Measurements from ENCODE around the gene ADO. TPM values are rescaled to one million over a fixed set of nuclear protein-coding genes. Genes with fewer than 3 reads are reported as not detected.

ADO gene
- 17.0 to 23.3 TPM (median 21.3 TPM) in 5 replicates for total RNA-seq (2022; extraction: Qiagen RNA extraction)

GRCh38 chr10:62804356-62805230 lies at the start of gene ADO:
Gene ADO (plus strand): TSS chr10:62804720. CDS start chr10:62805060, 340 bp downstream.

GRCh38 chr10:62816331-62817120 lies 12.0 kb downstream of the ADO start, which contains the start of gene EGR2:
Gene EGR2 (minus strand): TSS chr10:62816366. CDS start chr10:62816029, 337 bp downstream.

Other genes starting within 250 kb of the ADO start
- 0.33 to 0.76 TPM (median 0.48 TPM) in 5 replicates for gene EGR2, start 11.6 kb downstream of the ADO start, total RNA-seq (2022; extraction: Qiagen RNA extraction)

Measured in A549 treated with Mapracorat at 1 μM for 4 hours (cell line).